HEK293 (cell line): Measurements from ENCODE around the gene KMT2D.

ENCODE experiments used
- CTCF ChIP-seq: fragments of 450-650 bp; formaldehyde crosslinking; IDR thresholded peaks from 2 replicates; pipeline ENCODE4 v1.5.1; 2016; ENCODE audit warnings: missing biosample characterization, missing genetic modification characterization
- ELK4 ChIP-seq: IDR thresholded peaks from 2 replicates; pipeline ENCODE4 v1.6.1; 2011; ENCODE audit warnings: mild to moderate bottlenecking, low read depth, low read length, borderline replicate concordance
- GFI1B ChIP-seq: fragments of 450-650 bp; formaldehyde crosslinking; IDR thresholded peaks from 2 replicates; pipeline ENCODE4 v1.5.1; 2016; ENCODE audit warnings: missing biosample characterization, missing genetic modification characterization
- GLIS2 ChIP-seq: fragments of 450-650 bp; formaldehyde crosslinking; IDR thresholded peaks from 2 replicates; pipeline ENCODE4 v1.5.1; 2016; ENCODE audit warnings: missing biosample characterization, missing genetic modification characterization
- HIC1 ChIP-seq: fragments of 450-650 bp; formaldehyde crosslinking; IDR thresholded peaks from 2 replicates; pipeline ENCODE4 v1.5.1; 2016; ENCODE audit warnings: missing biosample characterization, missing genetic modification characterization
- OSR2 ChIP-seq: fragments of 450-650 bp; formaldehyde crosslinking; IDR thresholded peaks from 2 replicates; pipeline ENCODE4 v1.5.1; 2016; ENCODE audit warnings: missing biosample characterization, missing genetic modification characterization
- PRDM2 ChIP-seq: fragments of 450-650 bp; formaldehyde crosslinking; IDR thresholded peaks from 2 replicates; pipeline ENCODE4 v1.5.1; 2016; ENCODE audit warnings: missing biosample characterization, missing genetic modification characterization, borderline replicate concordance
- SALL2 ChIP-seq: fragments of 450-650 bp; formaldehyde crosslinking; IDR thresholded peaks from 2 replicates; pipeline ENCODE4 v1.5.0; 2017; ENCODE audit warnings: missing biosample characterization, mild to moderate bottlenecking, missing genetic modification characterization, borderline replicate concordance
- SCRT2 ChIP-seq: fragments of 450-650 bp; formaldehyde crosslinking; IDR thresholded peaks from 2 replicates; pipeline ENCODE4 v1.5.1; 2016; ENCODE audit warnings: missing biosample characterization, missing genetic modification characterization
- SP3 ChIP-seq: fragments of 450-650 bp; formaldehyde crosslinking; IDR thresholded peaks from 2 replicates; pipeline ENCODE4 v1.5.1; 2016; ENCODE audit warnings: missing biosample characterization, missing genetic modification characterization
- YY1 ChIP-seq: fragments of 450-650 bp; formaldehyde crosslinking; IDR thresholded peaks from 2 replicates; pipeline ENCODE4 v1.5.1; 2018; ENCODE audit warnings: missing biosample characterization, missing genetic modification characterization
- YY2 ChIP-seq: fragments of 450-650 bp; formaldehyde crosslinking; IDR thresholded peaks from 2 replicates; pipeline ENCODE4 v1.5.1; 2016; ENCODE audit warnings: missing biosample characterization, missing genetic modification characterization
- ZBTB49 ChIP-seq: fragments of 450-650 bp; formaldehyde crosslinking; IDR thresholded peaks from 2 replicates; pipeline ENCODE4 v1.5.1; 2016; ENCODE audit warnings: missing biosample characterization, missing genetic modification characterization, low read depth
- ZFHX2 ChIP-seq: fragments of 450-650 bp; formaldehyde crosslinking; conservative IDR thresholded peaks from 2 replicates; pipeline ENCODE4 v1.5.1; 2016; ENCODE audit warnings: missing biosample characterization, missing genetic modification characterization
- ZNF248 ChIP-seq: fragments of 450-650 bp; formaldehyde crosslinking; IDR thresholded peaks from 2 replicates; pipeline ENCODE4 v1.5.1; 2017; ENCODE audit warnings: missing biosample characterization, missing genetic modification characterization
- ZNF292 ChIP-seq: fragments of 450-650 bp; formaldehyde crosslinking; IDR thresholded peaks from 2 replicates; pipeline ENCODE4 v1.5.1; 2016; ENCODE audit warnings: low read depth, missing biosample characterization, missing genetic modification characterization, borderline replicate concordance
- ZNF302 ChIP-seq: fragments of 450-650 bp; formaldehyde crosslinking; IDR thresholded peaks from 2 replicates; pipeline ENCODE4 v1.5.1; 2016; ENCODE audit warnings: missing biosample characterization, missing genetic modification characterization, low read depth
- ZNF449 ChIP-seq: fragments of 450-650 bp; formaldehyde crosslinking; IDR thresholded peaks from 2 replicates; pipeline ENCODE4 v1.5.1; 2017; ENCODE audit warnings: missing biosample characterization, mild to moderate bottlenecking, missing genetic modification characterization, moderate library complexity
- ZNF558 ChIP-seq: fragments of 450-650 bp; formaldehyde crosslinking; IDR thresholded peaks from 2 replicates; pipeline ENCODE4 v1.5.1; 2016; ENCODE audit warnings: missing biosample characterization, missing genetic modification characterization
- ZNF629 ChIP-seq: fragments of 450-650 bp; formaldehyde crosslinking; IDR thresholded peaks from 2 replicates; pipeline ENCODE4 v1.5.1; 2017; ENCODE audit warnings: missing biosample characterization, missing genetic modification characterization
- ZNF704 ChIP-seq: fragments of 450-650 bp; formaldehyde crosslinking; IDR thresholded peaks from 2 replicates; pipeline ENCODE4 v1.5.1; 2016; ENCODE audit warnings: missing biosample characterization, missing genetic modification characterization
- ZNF76 ChIP-seq: fragments of 450-650 bp; formaldehyde crosslinking; IDR thresholded peaks from 2 replicates; pipeline ENCODE4; 2016; ENCODE audit warnings: low read depth, missing biosample characterization, missing genetic modification characterization, borderline replicate concordance
- ZNF843 ChIP-seq: fragments of 450-650 bp; formaldehyde crosslinking; IDR thresholded peaks from 2 replicates; pipeline ENCODE4 v1.5.1; 2016; ENCODE audit warnings: missing biosample characterization, missing genetic modification characterization

The KMT2D gene

GRCh38 chr12:49092086-49092815, 31.7 kb upstream of the KMT2D start (continued):
- TF ChIP-seq ZNF843 (no peak), ZNF449 (no peak), ZNF558 (no peak), PRDM2 (tag by site-specific recombination) (no peak), SALL2 (tag by site-specific recombination) (no peak), OSR2 (tag by site-specific recombination) (0 out of 2 replicates have a peak, but pooled peaks have one; percentile 29), YY2 (no peak), ZNF704 (no peak), CTCF (tag by site-specific recombination) (peak; percentile 63), ZNF248 (tag by site-specific recombination) (no peak), ZNF629 (no peak), ZNF292 (tag by site-specific recombination) (no peak), ELK4 (no peak), ZBTB49 (tag by site-specific recombination) (no peak), ZFHX2 (peak; percentile 63), ZNF302 (tag by site-specific recombination) (no peak), GFI1B (tag by site-specific recombination) (no peak), GLIS2 (peak; percentile 33; the same call in 1 of the 2 replicates), ZNF76 (tag by site-specific recombination) (no peak), YY1 (no peak), HIC1 (tag by site-specific recombination) (no peak), SCRT2 (no peak), SP3 (tag by site-specific recombination) (no peak)
